Hepatocyte (in vitro differentiated cells): ENCODE data around the gene NOS1. TPM values are rescaled to one million over a fixed set of nuclear protein-coding genes. Genes with fewer than 3 reads are reported as not detected.
A peak's percentile ranks its signal among the peaks of the same experiment; 100 is the strongest.

ENCODE experiments used
- DNase-seq: peaks from one replicate; pipeline ENCODE4 v3.0.0-alpha.2; 2016; ENCODE audit warnings: low spot score
- H2AFZ ChIP-seq: fragments of 200-600 bp; sonication (generic); 2 replicates; pipeline ENCODE4 v1.6.0; 2016; ENCODE audit warnings: antibody characterized with exemption, mild to moderate bottlenecking
- H3K27ac ChIP-seq: fragments of 200-600 bp; sonication (generic); 2 replicates; pipeline ENCODE4 v1.5.1; 2016; ENCODE audit warnings: mild to moderate bottlenecking
- H3K27me3 ChIP-seq: fragments of 200-600 bp; sonication (generic); 2 replicates; pipeline ENCODE4 v1.6.1; 2016
- H3K36me3 ChIP-seq: fragments of 200-600 bp; sonication (generic); replicated peaks from 2 replicates; pipeline ENCODE4 v1.5.1; 2016; ENCODE audit warnings: low read depth; ENCODE audit not compliant: insufficient read depth
- H3K4me1 ChIP-seq: fragments of 200-600 bp; sonication (generic); 2 replicates; pipeline ENCODE4 v1.5.1; 2016; ENCODE audit warnings: mild to moderate bottlenecking, moderate library complexity; ENCODE audit not compliant: insufficient read depth
- H3K4me2 ChIP-seq: fragments of 200-600 bp; sonication (generic); 2 replicates; pipeline ENCODE4 v1.6.0; 2016
- H3K4me3 ChIP-seq: fragments of 200-600 bp; sonication (generic); 2 replicates; pipeline ENCODE4 v1.5.1; 2016; ENCODE audit warnings: mild to moderate bottlenecking
- H3K79me2 ChIP-seq: fragments of 200-600 bp; sonication (generic); 2 replicates; pipeline ENCODE4 v1.6.0; 2017; ENCODE audit warnings: mild to moderate bottlenecking
- H3K9me2 ChIP-seq: fragments of 200-600 bp; sonication (generic); replicated peaks from 2 replicates; pipeline ENCODE4 v1.6.0; 2017; ENCODE audit warnings: mild to moderate bottlenecking; ENCODE audit not compliant: insufficient read depth
- H3K9me3 ChIP-seq: fragments of 200-600 bp; sonication (generic); 2 replicates; pipeline ENCODE4 v1.5.1; 2016; ENCODE audit warnings: low read depth, mild to moderate bottlenecking
- H4K20me1 ChIP-seq: fragments of 200-600 bp; sonication (generic); 2 replicates; pipeline ENCODE4 v1.6.0; 2016; ENCODE audit warnings: mild to moderate bottlenecking; ENCODE audit not compliant: insufficient read depth, poor library complexity, severe bottlenecking
- CTCF ChIP-seq: fragments of 200-600 bp; sonication (generic); IDR thresholded peaks from 2 replicates; pipeline ENCODE4 v1.5.1; 2016; ENCODE audit warnings: antibody characterized with exemption, mild to moderate bottlenecking; ENCODE audit not compliant: poor library complexity
- EZH2 ChIP-seq: fragments of 200-600 bp; sonication (generic); IDR thresholded peaks from 2 replicates; pipeline ENCODE4 v1.6.1; 2016; ENCODE audit warnings: antibody characterized with exemption, mild to moderate bottlenecking, borderline replicate concordance
- EZH2phosphoT487 ChIP-seq: fragments of 200-600 bp; sonication (generic); IDR thresholded peaks from one replicate; pipeline ENCODE4 v1.6.1; 2018; ENCODE audit warnings: antibody characterized with exemption, mild to moderate bottlenecking, low read depth, moderate library complexity; ENCODE audit not compliant: unreplicated experiment, severe bottlenecking
- WGBS: methylation state at CpG from one replicate; pipeline ENCODE4 v1.1.6; 2016; ENCODE audit warnings: low lambda C conversion rate; ENCODE audit errors: missing lambda C conversion rate; 5-methylcytosine and 5-hydroxymethylcytosine counted together
- polyA plus RNA-seq: library from polyadenylated mRNA; unstranded; fragments of >200 nt; fragmentation: Nextera tagmentation; extraction: Ambion mirVana; gene quantifications from 2 replicates; pipeline ENCODE4 v1.2.1, GENCODE V29; 2016
- total RNA-seq: library from RNA; depleted of rRNA; stranded (reverse); fragments of >200 nt; gene quantifications from 2 replicates; pipeline ENCODE4 v1.2.3, GENCODE V29; 2014

The NOS1 gene
- total RNA-seq (0.04 TPM in 1 of 2 replicates, not detected in the other), polyA plus RNA-seq (not detected in 2 replicates)

- Histone ChIP-seq H3K4me3 (no peak within 1 kb of the TSS), H3K79me2 (no peaks in the 10 kb centered on the region), H3K9me3 (no peaks in the 10 kb centered on the region), H3K4me2 (peak within 1 kb of the TSS; percentile 71), H3K27me3 (peaks cover 96% of the 10 kb centered on the region), H2AFZ (no peak within 1 kb of the TSS), H3K9me2 (no peaks in the 10 kb centered on the region), H3K36me3 (no peaks in the 10 kb centered on the region), H3K4me1 (no peaks in the 10 kb centered on the region), H4K20me1 (no peaks in the 10 kb centered on the region), H3K27ac (no peak within 1 kb of the TSS)
- TF ChIP-seq CTCF (no peak), EZH2 (peak; percentile 47), EZH2phosphoT487 (no peak)
- no peak for DNase-seq
- WGBS, result 3% methylated on average over 29 of the region's 33 CpGs
These were observed at the start of gene NOS1 for GRCh38 chr12:117361347-117361751. TSS of gene NOS1 (minus strand) at chr12:117361626. CDS start at chr12:117331069, 30,557 bp downstream.

GRCh38 chr12:117409286-117409685 is 47.9 kb upstream of the NOS1 start:
- no peaks in the 10 kb centered on the region for H3K27me3 ChIP-seq
- no peaks in the 10 kb centered on the region for H3K9me2 ChIP-seq
- no peak overlapping the region for H3K4me2 ChIP-seq
- no peaks in the 10 kb centered on the region for H3K4me1 ChIP-seq
- H3K4me3 ChIP-seq, result no peak overlapping the region
- no peak for TF ChIP-seq CTCF
- no peak for TF ChIP-seq EZH2
- TF ChIP-seq EZH2phosphoT487, result no peak
- DNase-seq, result no peak
- no peaks in the 10 kb centered on the region for H3K36me3 ChIP-seq
- no peak overlapping the region for H2AFZ ChIP-seq
- no peak overlapping the region for H3K27ac ChIP-seq
- no peaks in the 10 kb centered on the region for H4K20me1 ChIP-seq
- no peaks in the 10 kb centered on the region for H3K79me2 ChIP-seq
- H3K9me3 ChIP-seq, result no peaks in the 10 kb centered on the region

- Histone ChIP-seq H3K79me2 (no peaks in the 10 kb centered on the region), H3K9me3 (no peaks in the 10 kb centered on the region), H3K4me1 (no peaks in the 10 kb centered on the region), H3K9me2 (no peaks in the 10 kb centered on the region), H3K27ac (no peak overlapping the region), H3K27me3 (no peaks in the 10 kb centered on the region), H2AFZ (no peak overlapping the region), H3K36me3 (no peaks in the 10 kb centered on the region), H4K20me1 (no peaks in the 10 kb centered on the region), H3K4me2 (no peak overlapping the region), H3K4me3 (no peak overlapping the region)
- peak; percentile 61 for DNase-seq
- TF ChIP-seq EZH2phosphoT487, result no peak
- TF ChIP-seq CTCF, result no peak
- no peak for TF ChIP-seq EZH2
- WGBS, result 58% methylated on average over 11 of the region's 11 CpGs
These were observed 46.9 kb upstream of the NOS1 start for GRCh38 chr12:117408161-117408791.
